Smooth muscle cell of the brain vasculature (primary cell): ENCODE measurements around the gene PAGE4.

Source experiments
- DNase-seq: peaks from one replicate; pipeline ENCODE4 v3.0.0-alpha.2; 2012; ENCODE audit warnings: low read depth, low spot score

PAGE4 gene, protein sequence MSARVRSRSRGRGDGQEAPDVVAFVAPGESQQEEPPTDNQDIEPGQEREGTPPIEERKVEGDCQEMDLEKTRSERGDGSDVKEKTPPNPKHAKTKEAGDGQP

DNA sequence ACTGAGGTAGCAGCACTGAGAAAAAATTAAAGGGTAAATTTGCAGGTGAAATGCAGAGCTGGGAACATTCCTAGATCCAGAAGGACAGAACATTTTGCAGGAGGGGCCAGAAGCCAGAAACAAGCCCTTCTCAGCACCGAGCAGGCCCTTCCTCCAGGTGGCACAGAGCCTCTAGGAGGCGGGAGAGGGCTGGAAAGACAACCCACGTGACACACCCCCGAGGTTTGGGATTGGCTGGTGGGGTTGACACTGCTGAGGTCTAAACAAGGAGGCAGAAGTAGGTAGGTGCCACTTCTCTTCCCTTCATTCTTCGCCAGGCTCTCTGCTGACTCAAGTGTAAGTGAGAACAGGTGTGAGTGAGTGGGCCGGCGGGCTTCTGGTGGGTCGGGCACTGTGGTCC is at the start of gene PAGE4:
Gene PAGE4, plus strand, starts transcription at position 288 of the 400 bp plus-strand sequence. CDS start 1,126 bp downstream, outside the sequence.
- no peak for DNase-seq

DNA sequence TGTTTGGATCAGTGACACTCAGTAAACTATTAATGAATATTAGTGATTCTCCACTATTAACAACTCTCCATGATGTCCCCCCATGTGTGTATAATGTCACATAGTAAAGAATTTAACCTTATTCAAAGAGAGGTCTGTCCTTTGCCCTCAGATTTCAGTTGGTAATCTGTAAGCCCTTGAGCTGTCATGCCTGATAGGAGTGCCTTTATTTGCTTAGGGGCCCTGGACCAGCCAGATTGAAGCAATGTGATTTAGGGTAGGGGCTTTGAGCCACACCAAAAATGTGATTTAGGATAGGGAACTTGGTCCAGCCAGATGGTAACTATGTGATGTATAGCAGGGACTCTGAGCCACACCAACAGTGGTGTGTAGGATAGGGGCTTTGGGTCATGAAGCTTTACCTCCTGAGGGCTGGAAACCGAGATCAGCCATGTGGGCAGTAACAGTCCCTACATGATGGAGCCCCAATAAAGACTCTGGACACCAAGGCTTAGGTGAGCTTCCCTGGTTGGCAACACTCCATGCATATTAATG is 44.3 kb upstream of the PAGE4 start:
- no peak for DNase-seq

DNA sequence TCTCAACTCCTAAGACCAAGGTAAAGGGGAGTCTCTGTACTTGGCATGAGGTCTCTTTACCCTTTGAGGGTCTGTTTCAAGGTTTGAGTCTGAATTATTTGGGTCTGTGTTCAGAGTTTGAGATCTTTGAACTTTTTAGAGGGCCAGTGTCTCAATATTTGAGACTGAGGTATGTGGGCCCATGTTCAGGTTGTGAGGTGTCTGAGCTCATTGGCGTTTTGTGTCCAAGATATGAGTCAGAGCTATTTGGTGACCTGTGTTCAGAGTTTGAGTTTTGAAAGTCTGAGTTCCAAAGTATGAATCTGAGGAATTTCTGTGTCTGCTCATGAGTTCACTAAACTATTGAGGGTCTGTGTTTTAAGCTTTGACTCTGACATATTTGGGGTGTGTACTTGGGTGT is 36.7 kb upstream of the PAGE4 start:
- DNase-seq = no peak

DNA sequence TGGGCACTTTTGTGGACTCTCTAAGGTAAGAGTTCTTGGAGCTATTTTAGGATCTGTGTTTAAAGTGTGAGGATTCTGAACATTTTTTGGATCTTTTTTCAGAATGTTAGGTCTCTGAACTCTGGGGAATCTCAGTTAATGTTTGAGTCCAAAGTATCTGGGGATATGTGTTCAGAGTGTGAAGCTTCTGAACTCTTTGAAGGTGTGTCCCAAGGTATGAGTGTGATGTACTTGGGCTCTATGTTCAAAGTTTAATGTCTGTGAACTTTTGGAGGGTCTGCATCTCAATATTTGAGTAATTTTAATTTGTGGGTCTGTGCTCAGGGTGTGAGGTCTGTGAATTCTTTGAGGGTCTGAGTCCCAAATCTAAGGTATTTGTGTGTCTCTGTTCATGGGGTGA is 35.4 kb upstream of the PAGE4 start:
- no peak for DNase-seq

DNA sequence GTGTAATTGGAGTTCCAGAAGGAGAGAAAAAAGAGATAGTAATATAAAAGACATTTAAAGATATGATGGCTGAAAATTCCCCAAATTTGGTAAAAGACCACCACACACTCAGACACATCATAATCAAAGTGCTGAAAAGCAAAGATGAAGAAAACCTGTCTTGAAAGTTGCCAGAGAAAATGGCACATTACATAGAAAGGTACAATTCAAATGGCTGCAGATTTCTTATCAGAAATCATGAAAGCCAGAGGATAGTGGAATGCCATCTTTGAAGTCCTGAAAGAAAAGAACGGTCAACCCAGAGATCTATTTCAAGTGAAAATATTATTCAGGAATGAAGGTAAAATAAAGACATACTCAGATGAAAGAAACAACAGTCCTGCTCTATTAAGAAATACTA is 29.3 kb upstream of the PAGE4 start:
- no peak for DNase-seq

DNA sequence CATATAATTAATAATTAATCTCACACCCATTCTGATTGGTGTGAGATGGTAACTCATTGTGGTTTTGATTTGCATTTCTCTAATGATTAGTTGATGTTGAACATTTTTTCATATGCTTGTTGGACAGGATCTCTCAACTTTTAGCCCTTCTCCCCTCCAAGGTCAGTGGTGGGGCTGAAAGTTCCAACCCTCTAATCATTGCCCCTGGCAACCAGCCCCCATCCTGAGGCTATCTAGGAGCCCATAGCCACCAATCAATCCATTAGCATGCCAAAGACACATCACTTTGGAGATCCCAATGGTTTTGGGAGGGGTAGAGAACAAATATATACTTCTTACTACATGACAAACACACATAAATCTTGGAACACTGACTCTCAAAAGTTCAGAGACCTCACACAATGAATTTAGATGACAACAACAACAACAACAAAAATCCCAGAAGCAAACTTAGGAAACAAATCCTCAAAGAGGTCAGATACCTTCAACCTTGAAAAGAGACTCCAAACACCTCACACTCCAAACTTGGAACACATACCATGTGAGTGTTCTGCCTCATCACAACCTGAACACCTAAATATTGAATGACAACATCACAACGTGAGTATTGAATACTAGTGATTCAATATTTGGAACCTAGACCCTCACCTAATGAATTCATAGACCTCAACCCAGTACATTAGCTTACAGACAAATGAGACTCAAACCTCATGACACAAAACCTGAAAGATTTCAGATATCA is 19.0 kb upstream of the PAGE4 start:
- no peak for DNase-seq

DNA sequence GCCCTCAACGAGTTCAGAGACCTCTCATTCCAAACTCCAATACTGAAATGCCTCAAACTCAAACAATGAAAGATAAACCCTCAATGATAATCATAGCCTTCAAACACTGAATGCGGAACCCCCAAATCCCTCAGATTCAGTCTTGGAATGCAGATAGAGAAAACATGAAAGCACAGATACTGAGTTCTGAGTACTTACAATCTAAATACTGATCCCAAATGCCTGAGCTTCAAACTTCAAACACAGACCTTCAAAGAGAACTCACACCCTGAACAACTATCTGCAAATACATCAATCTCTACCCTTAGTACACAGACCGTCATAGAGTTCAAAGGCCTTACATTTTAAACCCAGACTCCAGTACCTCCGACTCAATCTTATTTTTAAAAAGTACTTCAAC is 16.9 kb upstream of the PAGE4 start:
- DNase-seq = no peak

DNA sequence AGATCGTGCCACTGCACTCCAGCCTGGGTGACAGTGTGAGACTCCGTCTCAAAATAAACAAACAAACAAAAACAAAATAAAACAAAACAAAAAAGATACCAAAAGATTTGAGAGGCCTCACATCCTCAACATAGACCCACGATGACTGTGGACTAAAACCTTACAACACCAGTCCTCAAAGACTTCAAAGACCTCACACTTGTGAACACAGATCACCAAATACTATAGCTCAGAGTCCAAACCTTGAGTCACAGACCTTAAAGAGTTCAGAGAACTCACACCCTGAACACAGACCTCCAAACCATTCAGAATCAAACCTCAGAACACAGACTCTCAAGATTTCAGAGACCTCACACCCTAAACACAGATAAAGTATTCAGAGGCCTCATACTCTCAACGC is 12.7 kb upstream of the PAGE4 start:
- DNase-seq = no peak

DNA sequence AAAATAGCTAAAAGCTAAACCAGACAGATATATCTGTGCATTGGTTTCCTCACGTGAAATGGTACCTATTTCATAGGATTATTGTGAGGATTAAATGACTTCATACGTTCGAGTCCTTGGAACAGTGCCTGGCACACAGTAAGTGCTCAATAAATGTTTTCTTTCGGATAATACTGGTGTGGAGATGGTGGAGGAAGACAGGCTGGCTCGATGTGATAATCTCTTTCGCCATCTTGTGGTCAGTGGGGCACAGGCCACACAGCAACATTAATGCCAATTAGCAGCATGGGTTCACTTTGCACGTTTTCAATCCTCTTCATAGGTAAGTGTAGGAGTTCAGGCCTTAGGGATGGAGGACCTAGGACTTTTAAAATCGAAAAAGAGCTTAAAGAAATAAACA is 9.3 kb downstream of the PAGE4 start:
- DNase-seq = no peak

DNA sequence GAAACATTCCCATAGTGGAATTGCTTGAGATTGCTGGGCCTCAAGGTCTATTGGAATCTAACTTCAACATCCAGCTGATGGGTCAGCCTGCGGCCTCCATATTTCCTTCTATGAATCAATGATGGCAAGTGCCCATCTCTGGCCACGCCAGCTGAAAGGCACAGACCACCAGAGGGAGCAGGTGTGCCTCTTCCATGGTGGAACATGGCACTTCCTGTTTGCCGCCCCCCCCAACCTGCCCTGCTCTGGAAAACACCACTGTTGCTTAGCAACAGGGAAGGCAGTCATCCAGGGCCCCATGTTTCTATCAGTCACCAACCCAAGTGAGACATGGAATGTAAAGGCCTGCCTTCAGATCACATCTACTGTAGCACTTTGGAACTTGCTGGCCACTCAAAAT is 11.6 kb downstream of the PAGE4 start:
- DNase-seq = no peak

DNA sequence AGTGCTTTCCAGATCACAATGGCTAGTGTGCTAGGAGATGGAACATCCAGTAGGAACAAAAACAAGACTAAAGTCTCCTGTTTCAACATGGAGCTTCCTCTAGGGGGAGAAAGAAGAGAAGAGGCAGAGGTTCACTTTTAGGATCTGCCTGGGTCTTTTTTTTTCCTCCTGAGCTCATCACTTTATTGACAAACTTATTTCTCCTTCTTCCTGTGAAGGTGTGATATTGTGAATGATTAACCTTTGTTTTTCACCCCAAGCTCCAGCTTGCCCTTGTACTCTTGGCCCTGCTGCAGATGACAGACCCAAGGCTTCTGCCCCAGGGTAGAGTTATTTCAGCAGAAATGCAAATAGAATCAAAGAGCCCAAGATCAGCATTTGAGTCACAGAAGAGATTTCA is 13.5 kb downstream of the PAGE4 start:
- no peak for DNase-seq

DNA sequence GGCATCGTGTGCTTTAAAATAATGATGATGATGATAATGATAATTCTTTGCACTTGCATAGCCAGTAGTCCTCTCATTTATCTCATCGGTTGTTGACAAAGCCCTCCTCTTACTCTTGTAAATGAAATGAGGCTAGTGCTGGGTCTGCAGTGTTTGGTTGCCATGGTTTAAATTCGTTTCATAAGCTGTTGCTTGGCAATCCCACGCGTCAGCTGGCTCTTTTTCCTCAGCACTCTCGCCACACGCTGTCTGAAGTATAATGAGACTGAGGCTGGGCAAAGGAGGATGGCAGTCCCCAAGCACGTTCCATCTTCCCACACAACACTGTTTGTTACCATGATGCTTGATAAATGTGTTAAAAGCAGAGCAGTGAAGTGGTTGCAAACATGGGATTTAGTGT is 15.5 kb downstream of the PAGE4 start:
- DNase-seq = no peak

DNA sequence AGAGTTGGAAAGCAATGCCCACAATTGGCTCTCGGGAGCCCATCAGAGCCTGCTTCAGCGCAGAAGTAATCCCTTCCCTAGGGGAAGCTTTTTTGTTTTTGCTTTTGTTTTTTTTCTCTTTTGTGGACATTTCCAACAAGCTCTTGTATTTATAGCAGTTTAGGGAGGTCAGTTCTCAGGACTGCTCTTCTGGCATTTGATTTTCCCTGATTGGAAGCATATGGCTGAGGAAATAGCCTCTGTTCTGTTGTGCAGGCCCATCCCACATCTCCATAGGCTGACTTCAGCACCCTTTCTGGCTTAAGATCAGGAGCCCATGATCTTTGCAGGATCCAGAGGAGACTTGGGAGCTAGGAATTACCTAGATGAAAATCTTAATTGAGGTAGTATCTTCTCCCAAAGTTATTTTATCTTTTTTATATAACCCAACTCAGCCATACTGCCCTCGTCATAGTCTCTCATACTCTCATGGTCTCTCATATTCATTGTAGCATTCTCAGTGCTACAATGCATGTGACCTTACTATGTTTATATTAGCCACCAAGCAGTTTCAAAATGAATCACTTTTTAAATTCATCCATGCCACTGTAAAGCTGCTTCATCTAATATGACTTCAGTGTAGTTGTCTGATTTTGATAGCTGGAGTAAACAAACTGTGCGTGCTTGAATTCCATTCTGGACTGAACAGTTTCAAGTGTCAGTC is 16.7 kb downstream of the PAGE4 start:
- DNase-seq = no peak

DNA sequence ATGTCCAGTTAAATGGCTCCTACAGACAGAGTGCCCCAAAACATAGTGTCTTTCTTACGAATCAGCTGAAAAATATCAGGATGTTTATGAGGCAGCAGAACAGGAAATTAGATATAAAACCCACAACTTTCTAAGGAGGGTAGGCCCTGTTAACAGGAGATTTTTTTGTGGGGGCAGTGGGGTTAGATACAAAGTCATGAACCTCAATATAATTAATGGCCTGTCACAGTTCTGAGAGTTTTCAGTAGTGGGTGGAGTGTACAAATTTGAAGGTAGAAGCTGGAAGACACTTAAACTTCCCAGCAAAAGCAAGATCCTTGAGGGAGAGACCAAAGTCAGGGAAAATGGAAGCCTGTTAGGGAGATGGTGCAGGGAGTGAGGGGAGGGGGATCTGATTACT is 17.4 kb downstream of the PAGE4 start:
- DNase-seq = no peak

DNA sequence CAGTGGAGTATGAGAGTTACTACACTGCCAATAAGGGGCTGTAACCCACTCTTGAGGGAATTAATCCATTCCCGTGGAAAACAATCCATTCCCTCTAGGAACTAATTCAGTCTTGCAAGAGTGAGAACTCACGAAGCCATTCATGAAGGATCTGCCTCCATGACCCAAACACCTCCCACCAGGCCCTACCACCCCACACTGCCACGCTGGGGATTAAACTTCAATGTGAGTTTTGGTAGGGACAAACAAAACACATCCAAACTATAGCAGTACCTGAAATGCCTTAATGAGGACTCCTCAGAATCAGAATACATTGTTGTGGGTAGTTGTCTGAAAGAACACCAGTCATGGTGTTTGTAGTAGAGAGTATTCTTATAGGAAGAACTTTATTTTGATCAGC is 19.2 kb downstream of the PAGE4 start:
- no peak for DNase-seq

DNA sequence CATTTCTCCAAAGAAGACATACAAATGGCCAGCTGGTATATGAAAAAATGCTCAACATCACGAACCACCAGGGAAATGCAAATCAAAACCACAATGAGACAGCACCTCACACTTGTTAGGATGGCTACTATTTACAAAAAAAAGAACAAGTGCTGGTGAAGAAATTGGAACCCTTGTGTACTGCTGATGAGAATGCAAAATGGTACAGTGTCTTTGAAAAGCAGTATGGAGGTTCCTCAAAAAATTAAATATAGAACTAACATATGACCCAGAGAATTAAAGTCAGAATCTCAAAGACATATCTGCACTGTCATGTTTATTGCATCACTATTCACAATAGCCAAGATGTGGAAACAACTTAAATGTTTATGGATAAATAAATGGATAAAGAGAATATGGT is 20.9 kb downstream of the PAGE4 start:
- no peak for DNase-seq

DNA sequence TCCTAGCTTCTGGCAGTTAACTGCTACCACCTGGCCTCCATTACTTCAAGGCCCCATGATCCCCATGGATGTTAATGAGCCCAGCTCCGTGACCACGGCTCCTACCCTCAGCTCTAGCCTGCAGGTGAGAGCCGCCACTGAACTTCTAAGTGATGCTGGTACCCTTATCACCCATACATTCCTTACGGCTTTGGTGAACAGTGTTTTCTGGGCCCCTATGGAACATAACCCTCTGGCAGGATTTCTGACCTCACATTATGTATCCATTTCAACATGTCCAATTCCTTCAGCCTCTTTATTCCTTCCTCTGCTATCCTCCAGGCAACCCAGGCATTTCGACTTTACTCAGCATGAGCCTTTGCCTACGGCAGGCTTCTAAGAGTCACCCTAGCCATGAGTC is 24.6 kb downstream of the PAGE4 start:
- no peak for DNase-seq

DNA sequence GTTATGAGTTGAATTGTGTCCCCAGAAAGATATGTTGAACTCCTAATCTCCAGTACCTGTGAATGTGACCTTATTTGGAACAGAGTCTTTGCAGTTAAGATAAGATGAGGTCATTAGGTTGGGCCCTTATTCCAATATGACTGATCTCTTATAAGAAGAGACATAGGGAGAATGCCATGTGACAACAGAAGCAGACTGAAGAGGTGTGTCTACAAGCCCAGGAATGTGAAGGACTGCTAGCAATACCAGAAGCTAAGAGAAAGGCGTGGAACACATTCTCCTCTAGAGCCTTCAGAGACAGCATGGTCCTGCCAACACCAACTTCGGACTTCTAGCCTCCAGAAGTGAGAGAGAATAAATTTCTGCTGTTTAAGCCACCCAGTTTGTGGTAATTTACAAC is 27.7 kb downstream of the PAGE4 start:
- no peak for DNase-seq

DNA sequence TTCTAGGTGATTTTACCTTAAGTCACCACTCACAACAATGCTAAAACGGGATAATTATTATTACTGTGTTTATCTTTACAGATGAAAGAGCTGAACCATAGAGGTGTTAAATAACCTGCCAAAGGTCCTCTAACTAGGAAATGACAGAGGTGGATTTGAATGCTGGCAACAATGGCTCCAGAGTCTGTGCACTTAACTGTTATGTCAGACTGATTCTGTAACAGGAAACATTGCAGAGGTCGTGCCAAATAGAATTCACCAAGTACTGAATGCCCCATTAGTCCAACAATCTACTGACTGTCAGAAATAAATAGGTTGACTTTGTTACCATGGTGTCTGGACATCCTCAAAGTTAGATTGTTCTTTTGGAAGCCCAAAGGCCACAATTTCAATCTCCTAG is 29.2 kb downstream of the PAGE4 start:
- DNase-seq = no peak

DNA sequence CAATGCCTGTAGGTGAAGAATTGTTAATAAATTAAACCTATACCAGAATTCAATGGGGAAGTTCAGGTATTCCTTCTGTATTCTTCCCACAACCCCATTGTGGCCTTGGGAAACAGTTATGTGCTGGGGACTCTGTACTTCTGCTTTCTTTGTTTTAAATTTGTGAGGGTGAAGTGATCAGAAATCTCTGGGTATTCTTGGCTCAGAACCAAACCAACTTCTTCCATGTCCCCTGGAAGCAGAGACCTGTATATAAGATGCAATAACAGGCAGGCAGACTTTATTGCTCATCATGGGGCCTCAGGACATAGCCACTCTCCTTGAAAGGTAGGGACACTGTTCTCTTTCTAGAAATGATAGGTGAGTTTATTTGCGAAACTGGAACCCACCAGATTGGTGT is 30.4 kb downstream of the PAGE4 start:
- DNase-seq = no peak

DNA sequence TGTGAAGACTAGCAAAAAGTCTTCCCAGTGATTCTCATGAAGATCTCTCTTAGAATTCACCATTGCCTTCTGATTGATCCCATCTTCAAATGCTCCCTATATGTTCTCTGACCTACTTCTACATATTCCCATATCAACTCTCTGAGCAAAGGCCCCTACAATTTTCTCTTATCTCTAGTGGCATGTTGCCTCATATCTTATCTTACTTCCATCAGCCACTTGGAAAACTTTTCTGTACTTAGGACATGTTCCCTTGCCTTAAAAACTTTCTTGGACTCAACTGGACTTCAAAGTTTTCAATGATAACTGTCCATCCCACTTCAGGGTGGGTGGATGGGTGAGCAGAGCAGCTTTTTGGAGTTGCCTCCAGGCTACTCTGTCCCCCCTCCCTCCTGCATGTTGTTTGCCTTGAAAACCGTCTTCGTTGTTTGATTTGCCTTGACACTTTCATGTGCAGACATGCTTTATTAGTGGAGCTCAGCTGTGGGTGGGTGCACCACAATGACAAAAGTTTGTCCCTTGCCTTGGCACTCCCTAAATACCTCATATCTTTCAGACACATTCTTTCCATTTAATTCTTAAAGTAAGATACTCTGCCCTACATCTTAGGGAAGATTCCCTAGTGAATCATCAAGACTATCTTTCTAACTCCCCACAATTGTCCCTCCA is 31.9 kb downstream of the PAGE4 start:
- no peak for DNase-seq

DNA sequence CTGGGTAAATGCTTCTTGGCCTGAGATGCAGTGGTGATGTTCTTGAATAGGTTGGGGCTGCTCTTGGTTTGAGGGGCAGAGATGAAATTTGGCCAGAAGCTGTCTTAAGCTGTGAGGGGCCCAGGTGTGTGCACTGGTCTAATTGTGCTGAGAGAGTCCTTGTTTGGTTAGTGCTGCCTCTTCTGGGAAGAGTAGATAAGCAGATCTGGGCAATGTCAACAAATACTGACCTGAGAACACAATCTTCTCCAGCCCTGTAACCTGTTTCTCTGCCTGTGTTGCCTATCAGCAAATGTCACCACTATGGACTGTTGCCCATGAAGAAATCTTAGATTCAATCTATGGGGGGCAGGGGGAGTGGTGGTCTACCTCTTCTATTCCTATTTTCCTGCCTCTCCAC is 33.0 kb downstream of the PAGE4 start:
- no peak for DNase-seq
